CD4-positive, alpha-beta T cell treated with Interleukin-15 for 4 hours (primary cell): ENCODE data around the gene TMED7.

ENCODE experiments used
- DNase-seq: peaks from one replicate; pipeline ENCODE4 v3.0.0-alpha.2; 2020; ENCODE audit warnings: low spot score

TMED7 gene

DNA sequence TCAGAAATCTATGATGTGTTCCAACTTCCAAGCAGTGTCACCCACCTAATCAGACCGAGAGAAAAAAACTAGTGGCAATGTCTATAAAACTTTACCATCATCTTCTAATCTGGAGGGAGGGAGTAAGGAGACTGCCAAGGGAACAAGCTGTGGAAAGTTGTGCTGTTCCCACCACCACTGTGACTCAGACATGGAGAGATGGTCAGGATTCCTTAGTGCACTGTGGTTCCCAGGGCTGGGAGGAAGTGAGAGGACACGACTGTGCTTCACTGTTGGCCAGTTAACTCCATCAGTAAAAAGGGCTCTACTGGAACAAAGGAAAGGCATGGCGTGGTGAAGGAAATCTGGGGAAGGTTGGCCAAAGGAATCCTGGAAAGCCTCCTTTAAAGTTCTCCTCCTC, 42.4 kb downstream of the TMED7 start:
- DNase-seq, result no peak

- no peak for DNase-seq
These were observed 44.9 kb downstream of the TMED7 start for GRCh38 chr5:115580941-115581340.

DNA sequence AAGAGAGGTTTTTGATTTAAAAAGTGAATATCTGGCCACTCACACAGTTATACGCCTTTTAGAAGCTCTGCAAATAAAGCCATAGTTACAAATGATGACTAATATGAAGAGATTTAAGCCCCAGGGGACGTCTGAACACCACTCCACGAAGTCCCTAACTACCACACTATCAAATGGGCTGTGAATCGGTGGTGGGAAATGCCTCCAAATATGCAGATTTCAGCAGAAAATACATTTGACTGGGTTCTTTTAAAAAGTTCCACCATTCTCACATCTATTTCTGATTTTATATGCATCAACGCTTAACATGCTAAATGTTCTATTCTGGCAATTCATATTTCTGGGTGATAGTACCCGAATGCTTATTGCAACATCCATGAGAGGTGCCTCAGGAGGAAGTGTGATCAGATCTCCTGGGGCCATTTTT, 46.1 kb downstream of the TMED7 start:
- DNase-seq, result no peak

DNA sequence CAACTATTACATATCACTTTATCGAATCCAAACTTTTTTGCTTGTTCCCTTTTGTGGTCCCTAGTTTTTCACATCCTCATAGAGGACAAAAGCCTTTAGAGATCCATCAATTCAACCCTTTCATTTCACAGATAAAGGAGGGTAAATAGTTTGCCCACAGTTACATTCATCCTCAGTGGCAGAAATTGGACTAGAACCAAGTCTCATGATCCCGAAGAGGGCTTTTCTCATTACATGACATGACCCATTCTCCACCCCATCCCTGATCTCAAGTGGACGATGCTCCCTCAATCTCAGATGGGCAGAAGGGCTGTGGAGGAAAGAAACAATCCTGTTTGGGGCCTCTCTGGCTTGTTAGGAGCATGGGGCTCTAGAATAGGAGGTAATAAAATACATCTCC, 46.6 kb downstream of the TMED7 start:
- no peak for DNase-seq

GRCh38 chr5:115578657-115579056, 47.2 kb downstream of the TMED7 start:
- no peak for DNase-seq

- no peak for DNase-seq
These were observed 48.1 kb downstream of the TMED7 start for GRCh38 chr5:115577741-115578140.

GRCh38 chr5:115577329-115577728, 48.5 kb downstream of the TMED7 start:
- no peak for DNase-seq

DNA sequence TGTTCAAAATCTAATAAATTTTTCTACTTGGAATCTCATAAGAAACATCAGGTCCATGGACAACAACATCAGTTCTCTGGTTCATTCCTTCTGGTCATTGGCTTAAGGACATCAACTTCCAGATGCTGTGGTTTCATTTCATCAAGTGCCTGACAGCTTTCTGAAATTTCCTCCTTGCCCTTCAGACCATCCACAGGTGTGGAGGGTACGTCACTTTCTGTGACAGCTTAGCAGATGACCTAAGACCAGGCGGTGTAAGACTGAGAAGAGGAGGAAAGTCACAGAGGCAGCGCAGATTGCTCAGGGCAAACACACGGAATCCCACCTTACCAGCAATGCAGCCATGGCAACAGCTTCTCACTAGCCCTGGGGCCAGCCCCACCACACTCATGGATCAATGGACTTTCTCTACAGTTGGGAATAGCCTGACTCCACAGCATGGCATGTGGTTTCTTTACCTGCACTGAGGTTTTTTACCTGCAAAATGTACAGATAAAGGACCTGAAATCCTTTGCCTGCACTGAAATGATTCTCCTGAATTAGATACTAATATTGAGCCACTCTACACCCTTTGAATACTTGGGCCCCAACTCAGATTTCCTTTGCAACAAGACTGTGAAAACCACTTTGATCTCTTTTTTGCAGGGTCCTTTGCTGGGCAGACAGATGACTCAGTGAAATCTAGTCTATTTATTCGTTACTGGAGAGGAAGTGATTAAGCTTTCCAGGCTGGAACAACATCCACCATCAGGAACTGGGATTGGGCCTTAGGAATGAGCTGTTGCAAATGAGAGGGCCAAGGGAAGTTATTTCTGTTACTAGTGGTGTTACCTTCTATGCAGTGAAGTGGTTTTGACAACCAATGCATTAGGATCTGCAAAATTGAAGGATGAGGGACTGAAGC, 50.4 kb downstream of the TMED7 start:
- no peak for DNase-seq

DNA sequence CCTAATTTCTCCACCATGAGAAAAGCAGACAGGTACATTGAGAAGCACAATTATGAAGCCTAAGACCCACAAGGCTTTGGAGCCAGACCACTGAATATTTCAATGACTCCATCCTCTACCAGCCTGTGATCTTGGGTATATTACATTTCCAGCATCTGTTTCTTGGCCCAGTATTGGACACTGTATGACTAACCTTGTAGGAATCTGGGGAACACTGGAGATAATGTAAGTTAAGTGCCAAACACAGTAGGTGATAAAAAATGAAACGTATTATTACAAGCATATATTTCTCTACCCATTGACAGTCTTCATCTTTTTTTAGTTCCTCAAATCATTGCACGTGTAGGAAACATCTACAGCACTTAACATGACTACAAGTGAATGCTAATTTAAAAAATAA, 52.7 kb downstream of the TMED7 start:
- no peak for DNase-seq

GRCh38 chr5:115571441-115571878, 54.4 kb downstream of the TMED7 start:
- no peak for DNase-seq

DNA sequence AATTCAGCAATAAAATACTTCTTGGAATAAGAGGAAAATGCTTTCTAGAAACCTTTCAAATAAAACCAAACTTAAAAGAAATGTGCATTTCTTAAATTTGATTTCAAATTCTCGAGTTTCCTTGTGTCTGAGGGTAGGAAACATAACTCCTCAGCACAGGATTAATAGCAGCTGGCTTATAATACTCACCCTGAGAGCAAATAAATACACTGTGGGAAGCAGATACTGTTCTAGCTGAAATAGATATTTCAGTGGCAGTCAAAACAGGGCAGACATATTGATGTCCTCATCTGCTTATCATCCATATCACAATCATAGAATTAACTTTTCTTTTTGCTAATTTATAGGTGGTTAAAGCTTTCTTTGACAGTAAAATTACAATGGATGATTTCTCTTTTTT, 57.2 kb downstream of the TMED7 start:
- DNase-seq, result no peak

GRCh38 chr5:115565233-115565632, 60.6 kb downstream of the TMED7 start:
- no peak for DNase-seq
